Measurements from ENCODE around the gene ADGRE2. TPM values are rescaled to one million over a fixed set of nuclear protein-coding genes. Genes with fewer than 3 reads are reported as not detected.
"Not testable (repeated sequence)": the region's sequence is repeated elsewhere in the genome, so short reads cannot be mapped to it uniquely, and the experiment has no call there.

ADGRE2 gene
- total and polyA plus RNA-seq, 2 donors (not counting 3 experiments of a cell fraction or from before 2014, with no cell fraction given) = not detected

GRCh38 chr19:14783410-14783998 is 5.1 kb upstream of the ADGRE2 start:
- dilution Hi-C loops (cut with MboI; ENCODE audit: extremely low pct_ligation_motif_present, low sequenced_read_pairs); H3K27me3 ChIP-seq (ENCODE audit: control insufficient read depth in 2 of 2, insufficient read depth in 2 of 2, low read length in 2 of 2): not testable (repeated sequence)

GRCh38 chr19:14782626-14783409 is 4.5 kb upstream of the ADGRE2 start:
- no peaks in the 10 kb centered on the region for H4K20me1 ChIP-seq (replicated peaks; ENCODE audit: control insufficient read depth, extremely low read depth, insufficient read depth, low read length)
- H3K79me2 ChIP-seq (ENCODE audit: control insufficient read depth, insufficient read depth, low read length) = no peaks in the 10 kb centered on the region
- no TSS peak for BruUV-seq (replicated peaks)
- no peak overlapping the region for H3K9ac ChIP-seq (replicated peaks; ENCODE audit: extremely low read depth, insufficient read depth, low read length)
- H2AFZ ChIP-seq (ENCODE audit: low read depth, low read length) = no peak overlapping the region
- no peak overlapping the region for H3K27ac ChIP-seq (ENCODE audit: insufficient read depth, low read depth, low read length)
- H3K27me3 ChIP-seq (ENCODE audit: control insufficient read depth in 2 of 2, insufficient read depth in 2 of 2, low read length in 2 of 2) = no peaks in the 10 kb centered on the region
- dilution Hi-C loops (cut with MboI; ENCODE audit: extremely low pct_ligation_motif_present, low sequenced_read_pairs) = no loop called here
- DNase-seq (ENCODE audit: low read depth, low spot score) (no peak), FAIRE-seq (no peak)
- no peaks in the 10 kb centered on the region for H3K36me3 ChIP-seq (ENCODE audit: control insufficient read depth in 2 of 2, extremely low read depth in 1 of 2, insufficient read depth in 2 of 2, low read length in 2 of 2)
- H3K4me3 ChIP-seq (replicated peaks in 1 of 3; ENCODE audit: insufficient read depth in 1 of 3, low read depth in 1 of 3, low read length in 3 of 3) = no peak overlapping the region
- no peaks in the 10 kb centered on the region for H3K9me1 ChIP-seq (replicated peaks; ENCODE audit: control insufficient read depth, extremely low read depth, insufficient read depth, low read length)
- TF ChIP-seq JUN (IDR thresholded peaks at IDR 0.05; ENCODE audit: borderline replicate concordance, insufficient read depth, insufficient read length, low read depth) (no peak), POLR2A (IDR thresholded peaks at IDR 0.05; ENCODE audit: low read depth, low read length) (no peak), FOS (IDR thresholded peaks at IDR 0.05; ENCODE audit: borderline replicate concordance, insufficient read depth, low read length) (no peak), EZH2 (IDR thresholded peaks at IDR 0.05; ENCODE audit: borderline replicate concordance, low read depth, low read length, severe bottlenecking) (no peak), MYC (IDR thresholded peaks at IDR 0.05; ENCODE audit: low read depth, low read length) (no peak), CTCF (IDR thresholded peaks at IDR 0.05; ENCODE audit: extremely low read depth in 1 of 2, insufficient read depth in 1 of 2, low read depth in 1 of 2, low read length in 2 of 2) (no peak)
- ChIA-PET CTCF (no interaction called here), POLR2A (no interaction called here)
- H3K4me1 ChIP-seq (ENCODE audit: control insufficient read depth, extremely low read depth, insufficient read depth, low read length) = no peaks in the 10 kb centered on the region
- intact Hi-C loops (cut with micrococcal nuclease) = no loop called here
- H3K9me3 ChIP-seq (replicated peaks; ENCODE audit: control insufficient read depth, insufficient read depth, low read length) = no peaks in the 10 kb centered on the region
- no peak overlapping the region for H3K4me2 ChIP-seq (ENCODE audit: insufficient read depth, low read length)

More at GRCh38 chr19:14783410-14783998, 5.1 kb upstream of the ADGRE2 start:
- FAIRE-seq; POLR2A ChIA-PET; DNase-seq (ENCODE audit: low read depth, low spot score); H3K9ac ChIP-seq (replicated peaks; ENCODE audit: extremely low read depth, insufficient read depth, low read length); H3K9me1 ChIP-seq (replicated peaks; ENCODE audit: control insufficient read depth, extremely low read depth, insufficient read depth, low read length); H3K27ac ChIP-seq (ENCODE audit: insufficient read depth, low read depth, low read length); H3K4me2 ChIP-seq (ENCODE audit: insufficient read depth, low read length); H3K36me3 ChIP-seq (ENCODE audit: control insufficient read depth in 2 of 2, extremely low read depth in 1 of 2, insufficient read depth in 2 of 2, low read length in 2 of 2); H2AFZ ChIP-seq (ENCODE audit: low read depth, low read length); H4K20me1 ChIP-seq (replicated peaks; ENCODE audit: control insufficient read depth, extremely low read depth, insufficient read depth, low read length); H3K4me3 ChIP-seq (replicated peaks in 1 of 3; ENCODE audit: insufficient read depth in 1 of 3, low read depth in 1 of 3, low read length in 3 of 3); CTCF ChIA-PET; intact Hi-C loops (cut with micrococcal nuclease); BruUV-seq (replicated peaks); H3K4me1 ChIP-seq (ENCODE audit: control insufficient read depth, extremely low read depth, insufficient read depth, low read length); H3K9me3 ChIP-seq (replicated peaks; ENCODE audit: control insufficient read depth, insufficient read depth, low read length); H3K79me2 ChIP-seq (ENCODE audit: control insufficient read depth, insufficient read depth, low read length): not testable (repeated sequence)

GRCh38 chr19:14781713-14782536 is 3.6 kb upstream of the ADGRE2 start:
- DNase-seq (ENCODE audit: low read depth, low spot score); H3K79me2 ChIP-seq (ENCODE audit: control insufficient read depth, insufficient read depth, low read length); CTCF ChIA-PET; H3K4me2 ChIP-seq (ENCODE audit: insufficient read depth, low read length); H3K27me3 ChIP-seq (ENCODE audit: control insufficient read depth in 2 of 2, insufficient read depth in 2 of 2, low read length in 2 of 2); FAIRE-seq; POLR2A ChIA-PET; H3K9ac ChIP-seq (replicated peaks; ENCODE audit: extremely low read depth, insufficient read depth, low read length); dilution Hi-C loops (cut with MboI; ENCODE audit: extremely low pct_ligation_motif_present, low sequenced_read_pairs); H3K4me1 ChIP-seq (ENCODE audit: control insufficient read depth, extremely low read depth, insufficient read depth, low read length); H3K4me3 ChIP-seq (replicated peaks in 1 of 3; ENCODE audit: insufficient read depth in 1 of 3, low read depth in 1 of 3, low read length in 3 of 3); H2AFZ ChIP-seq (ENCODE audit: low read depth, low read length); H3K36me3 ChIP-seq (ENCODE audit: control insufficient read depth in 2 of 2, extremely low read depth in 1 of 2, insufficient read depth in 2 of 2, low read length in 2 of 2); intact Hi-C loops (cut with micrococcal nuclease); H4K20me1 ChIP-seq (replicated peaks; ENCODE audit: control insufficient read depth, extremely low read depth, insufficient read depth, low read length); BruUV-seq (replicated peaks); H3K9me3 ChIP-seq (replicated peaks; ENCODE audit: control insufficient read depth, insufficient read depth, low read length); H3K27ac ChIP-seq (ENCODE audit: insufficient read depth, low read depth, low read length); H3K9me1 ChIP-seq (replicated peaks; ENCODE audit: control insufficient read depth, extremely low read depth, insufficient read depth, low read length): not testable (repeated sequence)

All from endothelial cell of umbilical vein (primary cell).